Ishikawa (cell line): Measurements from ENCODE around the gene PHF19.

Experiments used
- CEBPB ChIP-seq: IDR thresholded peaks from 2 replicates; pipeline ENCODE4 v1.6.1; 2012
- CREB1 ChIP-seq: IDR thresholded peaks from 2 replicates; pipeline ENCODE4 v1.6.1; 2012; ENCODE audit warnings: low read depth
- EGR1 ChIP-seq: IDR thresholded peaks from 2 replicates; pipeline ENCODE4 v1.6.1; 2012
- EP300 ChIP-seq: IDR thresholded peaks from 2 replicates; pipeline ENCODE4 v1.6.1; 2012; ENCODE audit warnings: borderline replicate concordance
- FOXM1 ChIP-seq: IDR thresholded peaks from 2 replicates; pipeline ENCODE4 v1.6.1; 2012; ENCODE audit warnings: low read depth, borderline replicate concordance
- MAX ChIP-seq: IDR thresholded peaks from 2 replicates; pipeline ENCODE4 v1.6.1; 2012
- NFIC ChIP-seq: IDR thresholded peaks from 2 replicates; pipeline ENCODE4 v1.6.1; 2012
- RAD21 ChIP-seq: IDR thresholded peaks from 2 replicates; pipeline ENCODE4 v1.6.1; 2012; ENCODE audit warnings: low read depth
- REST ChIP-seq: IDR thresholded peaks from 2 replicates; pipeline ENCODE4 v1.6.1; 2012; ENCODE audit warnings: low read depth, mild to moderate bottlenecking
- TAF1 ChIP-seq: IDR thresholded peaks from 2 replicates; pipeline ENCODE4 v1.6.1; 2012; ENCODE audit warnings: low read depth, mild to moderate bottlenecking
- TCF12 ChIP-seq: IDR thresholded peaks from 2 replicates; pipeline ENCODE4 v1.6.1; 2012; ENCODE audit warnings: low read depth
- TEAD4 ChIP-seq: IDR thresholded peaks from 2 replicates; pipeline ENCODE4 v1.6.1; 2012
- USF1 ChIP-seq: IDR thresholded peaks from 2 replicates; pipeline ENCODE4 v1.6.1; 2012
- YY1 ChIP-seq: IDR thresholded peaks from 2 replicates; pipeline ENCODE4 v1.6.1; 2012; ENCODE audit warnings: low read depth
- ZBTB7A ChIP-seq: IDR thresholded peaks from 2 replicates; pipeline ENCODE4 v1.6.1; 2012; ENCODE audit warnings: low read depth

The PHF19 gene

GRCh38 chr9:120883608-120883996, 6.6 kb upstream of the PHF19 start:
- TF ChIP-seq EGR1, result no peak

GRCh38 chr9:120882935-120883607, 6.1 kb upstream of the PHF19 start:
- peak; percentile 50 for TF ChIP-seq NFIC
- TF ChIP-seq CEBPB, result no peak

GRCh38 chr9:120879446-120879845, 2.5 kb upstream of the PHF19 start:
- TF ChIP-seq TAF1 (no peak), EP300 (no peak), CREB1 (no peak), NFIC (no peak), EGR1 (no peak), YY1 (no peak), USF1 (no peak), RAD21 (no peak), TEAD4 (no peak), ZBTB7A (no peak), TCF12 (no peak)

- TF ChIP-seq ZBTB7A (no peak), YY1 (no peak), FOXM1 (no peak), TCF12 (no peak), TAF1 (no peak)
Measured at GRCh38 chr9:120878188-120879130, 1.5 kb upstream of the PHF19 start.

GRCh38 chr9:120877276-120878034, 467 bp upstream of the PHF19 start:
- peak; percentile 59 for TF ChIP-seq ZBTB7A
- TF ChIP-seq YY1, result peak; percentile 80
- 0 out of 2 replicates have a peak, but pooled peaks have one; percentile 14 for TF ChIP-seq EGR1
- no peak for TF ChIP-seq RAD21
- TF ChIP-seq EP300, result 0 out of 2 replicates have a peak, but pooled peaks have one; percentile 15
- no peak for TF ChIP-seq TCF12
- TF ChIP-seq TAF1, result peak; percentile 29; the same call in 1 of the 2 replicates
- TF ChIP-seq CEBPB, result no peak
- TF ChIP-seq MAX, result peak; percentile 51; the same call in 1 of the 2 replicates
- TF ChIP-seq NFIC, result no peak

- TF ChIP-seq FOXM1 (peak; percentile 96), EGR1 (peak; percentile 12; the same call in 1 of the 2 replicates), TAF1 (0 out of 2 replicates have a peak, but pooled peaks have one; percentile 6), REST (no peak), YY1 (no peak), CEBPB (no peak), TCF12 (peak; percentile 2; the same call in 1 of the 2 replicates), USF1 (no peak), TEAD4 (peak; percentile 19; the same call in 1 of the 2 replicates), CREB1 (0 out of 2 replicates have a peak, but pooled peaks have one; percentile 1), MAX (0 out of 2 replicates have a peak, but pooled peaks have one; percentile 17)
Measured at GRCh38 chr9:120875954-120876841, 790 bp downstream of the PHF19 start.
